GM12872 (cell line): ENCODE results near the gene EGFLAM.
A peak's percentile ranks its signal among the peaks of the same experiment; 100 is the strongest.

ENCODE experiments used
- CTCF ChIP-seq: IDR thresholded peaks from 3 replicates; pipeline ENCODE4 v1.5.1; 2011; ENCODE audit warnings: low read depth, mild to moderate bottlenecking, low read length, moderate library complexity; ENCODE audit not compliant: insufficient read depth

Gene EGFLAM

GRCh38 chr5:38258319-38259061 lies at the start of gene EGFLAM:
Gene EGFLAM, plus strand, starts transcription at chr5:38258559. Its CDS starts 196 bp downstream, at chr5:38258755.
- TF ChIP-seq CTCF = no peak

GRCh38 chr5:38208782-38209378 lies 49.5 kb upstream of the EGFLAM start:
- TF ChIP-seq CTCF = peak; percentile 42; the same call in 1 of the 3 replicates

- TF ChIP-seq CTCF = no peak
Measured at GRCh38 chr5:38210676-38211353, 47.5 kb upstream of the EGFLAM start.

GRCh38 chr5:38211354-38211710 lies 47.0 kb upstream of the EGFLAM start:
- no peak for TF ChIP-seq CTCF

GRCh38 chr5:38212307-38212706 lies 46.1 kb upstream of the EGFLAM start:
- TF ChIP-seq CTCF = no peak

GRCh38 chr5:38226091-38226490 lies 32.3 kb upstream of the EGFLAM start:
- no peak for TF ChIP-seq CTCF

- TF ChIP-seq CTCF = no peak
Measured at GRCh38 chr5:38228914-38229313, 29.4 kb upstream of the EGFLAM start.
